GM19463 (cell line): ENCODE data around the gene VGLL2.

ENCODE experiments used
- ATAC-seq: cut with Tn5 transposase; IDR thresholded peaks from one replicate; pipeline ENCODE4 v1.9.1; 2021; ENCODE audit warnings: mild to moderate bottlenecking, moderate library complexity; ENCODE audit not compliant: unreplicated experiment

VGLL2 gene

DNA sequence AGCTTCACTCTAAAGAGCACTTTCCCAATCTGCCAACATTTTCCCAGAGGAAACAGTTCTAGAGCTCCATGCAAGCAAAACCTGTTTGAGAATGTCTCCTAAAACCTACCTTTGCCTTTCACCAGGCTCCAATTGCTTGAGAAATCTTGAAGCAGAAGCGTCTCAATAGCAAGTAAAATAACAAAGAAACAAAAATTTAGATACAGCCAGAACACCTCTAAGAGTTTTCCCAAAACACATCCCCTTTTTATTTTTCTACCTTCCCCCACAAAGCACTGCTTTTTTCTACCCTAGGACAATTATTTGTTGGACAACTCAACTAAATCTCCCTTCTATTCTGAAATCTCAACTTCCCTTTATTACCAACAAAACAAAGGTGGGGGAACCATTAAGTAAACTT lies 3.6 kb downstream of the VGLL2 start:
- ATAC-seq, result no peak

DNA sequence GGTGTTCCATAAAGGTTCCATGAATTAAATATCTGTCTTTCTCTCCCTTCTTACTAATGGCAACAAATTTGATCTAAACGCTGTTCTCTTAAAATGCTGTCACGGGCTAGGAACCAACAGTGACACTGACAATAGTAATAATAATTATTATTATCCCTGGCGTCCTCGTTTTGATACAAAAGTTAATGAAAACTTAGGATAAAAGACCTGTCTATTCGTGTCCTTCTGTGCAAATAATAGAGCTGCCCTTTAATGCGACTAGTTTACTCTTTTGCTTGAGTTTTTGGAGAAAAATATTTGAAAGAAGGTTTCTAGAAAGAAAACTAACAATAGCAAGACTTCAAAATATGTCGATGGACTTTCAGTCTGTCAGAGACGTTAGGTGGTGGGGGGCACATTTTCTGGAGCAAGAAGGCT lies 4.3 kb downstream of the VGLL2 start:
- ATAC-seq, result no peak

DNA sequence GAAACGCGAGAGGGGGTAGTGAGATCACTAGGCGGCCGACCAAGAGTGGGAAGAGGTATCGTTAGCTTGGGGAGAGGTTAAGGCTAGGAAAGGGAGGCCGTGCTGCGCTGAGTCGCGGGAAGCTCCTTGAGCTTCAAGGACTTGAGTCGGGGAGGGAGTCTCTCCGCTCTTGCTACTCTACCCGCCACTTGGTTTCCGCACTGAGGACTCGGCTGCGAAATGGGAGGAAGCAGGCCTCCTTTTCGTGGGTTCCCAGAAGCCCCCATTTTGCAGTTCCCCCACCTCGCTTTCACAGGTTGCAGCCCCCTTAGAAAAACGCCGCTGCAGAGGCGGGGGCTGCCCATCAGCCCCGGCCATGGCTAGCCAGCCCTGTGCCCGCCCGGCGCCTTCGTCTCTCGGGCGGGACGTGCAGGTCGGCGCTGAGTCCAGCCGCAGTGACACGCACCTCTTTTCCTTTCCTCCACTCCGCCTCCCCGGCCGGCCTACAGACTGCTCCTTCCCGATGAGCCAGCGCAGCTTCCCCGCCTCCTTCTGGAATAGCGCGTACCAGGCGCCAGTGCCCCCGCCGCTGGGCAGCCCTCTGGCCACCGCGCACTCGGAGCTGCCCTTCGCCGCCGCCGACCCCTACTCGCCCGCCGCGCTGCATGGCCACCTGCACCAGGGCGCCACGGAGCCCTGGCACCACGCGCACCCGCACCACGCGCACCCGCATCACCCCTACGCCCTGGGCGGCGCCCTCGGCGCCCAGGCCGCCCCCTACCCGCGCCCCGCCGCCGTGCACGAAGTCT lies 4.9 kb downstream of the VGLL2 start:
- ATAC-seq, result no peak

DNA sequence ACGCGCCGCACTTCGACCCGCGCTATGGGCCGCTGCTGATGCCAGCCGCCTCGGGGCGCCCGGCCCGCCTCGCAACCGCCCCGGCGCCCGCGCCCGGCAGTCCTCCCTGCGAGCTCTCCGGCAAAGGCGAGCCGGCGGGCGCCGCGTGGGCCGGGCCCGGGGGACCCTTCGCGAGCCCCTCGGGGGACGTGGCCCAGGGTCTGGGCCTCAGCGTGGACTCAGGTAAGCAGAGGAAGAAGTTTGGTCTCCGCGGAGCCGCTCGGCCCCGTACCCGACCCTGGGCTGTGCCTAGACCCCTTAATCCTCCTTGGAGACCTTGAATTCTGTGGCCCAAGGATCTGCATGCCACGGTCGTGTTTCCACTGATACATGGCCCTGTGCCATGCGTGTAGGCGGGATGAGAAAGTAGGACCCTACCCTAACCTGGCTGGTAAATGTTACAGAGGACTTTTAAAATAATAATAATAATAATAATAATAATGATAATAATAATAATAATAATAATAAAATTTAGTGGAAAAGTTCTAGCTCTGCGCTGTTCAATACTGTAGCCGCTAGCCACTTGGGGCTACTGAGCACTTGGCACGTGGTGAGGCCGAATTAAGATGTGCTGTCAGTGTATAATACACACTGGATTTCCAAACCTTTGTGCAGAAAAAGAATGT lies 5.6 kb downstream of the VGLL2 start:
- no peak for ATAC-seq

DNA sequence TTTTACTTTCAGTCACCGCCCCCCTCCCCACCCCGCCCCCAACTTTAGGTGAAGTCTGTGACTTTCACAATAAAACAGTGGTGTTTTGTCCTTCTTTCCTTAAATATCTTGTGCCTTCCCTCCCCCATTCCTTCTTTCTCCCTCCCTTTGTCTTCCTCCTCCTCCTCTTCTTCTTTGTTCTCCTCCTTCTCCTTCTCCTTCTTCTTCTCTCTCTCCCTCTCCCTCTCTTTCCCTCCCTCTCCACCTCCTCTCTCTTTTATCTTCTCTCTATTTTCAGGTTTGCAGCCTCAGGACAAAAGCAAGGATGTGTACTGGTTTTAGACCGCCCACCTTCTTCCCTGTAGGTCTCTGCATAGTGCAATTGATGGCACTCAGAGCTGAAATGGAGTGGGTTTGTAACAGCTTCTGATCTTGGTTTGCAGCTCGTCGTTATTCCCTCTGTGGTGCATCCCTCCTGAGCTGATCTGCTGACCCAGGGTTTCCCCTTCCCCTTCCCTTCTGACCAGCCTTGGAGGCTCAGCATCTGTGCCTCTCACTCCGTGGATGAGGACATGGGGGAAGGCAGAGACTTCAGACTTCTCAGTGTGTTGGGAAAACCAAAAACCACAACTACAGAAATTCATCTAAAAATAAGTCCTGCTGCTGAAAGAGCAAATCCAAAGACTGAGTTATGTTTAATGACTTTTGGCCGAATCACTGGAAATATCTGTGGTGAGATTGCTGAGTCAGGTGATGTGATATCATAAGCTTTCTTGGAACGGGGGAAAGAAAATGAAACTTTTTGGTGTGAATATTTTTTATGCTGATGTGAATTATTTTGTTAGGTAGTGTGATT lies 6.9 kb downstream of the VGLL2 start:
- ATAC-seq, result no peak

DNA sequence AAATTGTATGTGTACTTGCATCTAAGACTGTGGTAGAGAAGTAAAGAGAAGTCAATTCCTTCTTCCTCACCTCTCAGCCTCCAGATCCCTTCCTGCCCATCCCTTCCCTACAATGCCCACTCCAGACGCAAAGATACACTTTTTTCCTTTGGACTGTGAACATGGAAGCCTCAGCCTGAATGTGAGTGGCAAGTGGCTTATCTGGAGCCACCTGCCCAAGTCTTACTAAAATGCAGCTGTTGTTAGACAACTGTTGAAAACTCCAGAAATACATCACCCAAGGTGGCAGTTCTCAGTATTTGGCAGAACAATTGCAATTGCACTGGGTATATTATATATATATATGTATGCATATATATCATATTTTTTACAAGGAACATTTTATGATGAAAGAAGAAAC lies 7.5 kb downstream of the VGLL2 start:
- no peak for ATAC-seq

DNA sequence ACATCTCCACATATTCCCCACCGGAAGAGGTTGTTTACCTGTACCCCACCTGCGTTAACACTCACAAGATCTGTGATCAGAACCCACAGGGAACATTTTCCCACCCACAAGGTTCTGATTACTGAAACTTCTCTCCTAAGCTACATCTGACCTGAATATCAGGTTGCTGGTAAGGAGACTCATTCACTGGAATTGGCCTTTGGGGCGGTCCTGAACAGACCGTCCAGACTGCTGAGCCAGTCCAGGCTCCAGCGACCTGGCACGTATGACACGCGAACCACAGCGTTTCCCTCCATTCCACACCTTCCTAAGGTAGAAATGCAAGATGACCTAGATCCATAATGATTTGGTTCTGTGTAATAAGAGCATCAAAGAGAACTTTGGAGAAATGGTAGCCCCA lies 9.8 kb downstream of the VGLL2 start:
- no peak for ATAC-seq

DNA sequence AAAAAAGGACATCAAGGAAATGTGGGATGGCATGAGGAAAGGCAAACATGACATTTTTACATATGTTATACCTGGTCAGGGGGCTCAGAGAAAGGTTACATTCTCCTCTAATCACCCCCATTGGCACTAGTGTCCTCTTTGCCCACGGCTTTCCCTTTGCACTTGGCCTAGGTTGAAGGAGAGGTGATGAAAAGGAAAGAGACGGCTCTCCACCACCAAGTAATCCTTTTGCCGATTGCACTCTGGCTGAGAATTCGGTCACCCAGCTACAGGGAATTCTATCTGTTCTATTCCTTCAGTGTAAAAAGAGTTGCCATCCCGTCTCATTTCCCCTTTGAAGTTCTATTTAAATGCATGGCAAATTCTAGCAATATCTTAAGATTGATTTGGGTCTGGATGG lies 10.4 kb downstream of the VGLL2 start:
- ATAC-seq, result no peak

DNA sequence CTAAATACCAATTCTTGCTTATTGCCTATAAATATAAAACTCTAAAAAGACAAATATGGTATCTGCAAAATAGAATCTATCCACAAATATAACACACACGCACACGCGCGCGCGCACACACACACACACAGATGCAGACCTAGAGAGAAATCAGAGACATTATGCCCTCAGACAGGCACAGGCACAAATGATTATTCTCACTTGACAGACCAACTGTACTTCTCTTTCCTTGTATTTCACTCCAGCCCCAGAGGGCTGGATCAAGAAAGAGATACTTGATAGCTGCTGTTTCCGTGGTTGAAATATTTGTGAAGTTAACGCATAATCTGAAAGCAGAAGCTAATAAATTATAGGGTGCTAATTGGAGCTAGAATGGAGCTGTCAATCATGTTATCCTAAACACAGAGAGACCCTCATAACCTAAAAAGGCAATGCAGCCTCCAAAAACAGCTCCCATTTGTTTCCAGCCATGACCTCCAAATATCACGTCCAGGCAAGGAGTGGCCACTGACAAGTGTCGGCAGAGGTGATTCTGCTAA lies 11.5 kb downstream of the VGLL2 start:
- ATAC-seq, result no peak

DNA sequence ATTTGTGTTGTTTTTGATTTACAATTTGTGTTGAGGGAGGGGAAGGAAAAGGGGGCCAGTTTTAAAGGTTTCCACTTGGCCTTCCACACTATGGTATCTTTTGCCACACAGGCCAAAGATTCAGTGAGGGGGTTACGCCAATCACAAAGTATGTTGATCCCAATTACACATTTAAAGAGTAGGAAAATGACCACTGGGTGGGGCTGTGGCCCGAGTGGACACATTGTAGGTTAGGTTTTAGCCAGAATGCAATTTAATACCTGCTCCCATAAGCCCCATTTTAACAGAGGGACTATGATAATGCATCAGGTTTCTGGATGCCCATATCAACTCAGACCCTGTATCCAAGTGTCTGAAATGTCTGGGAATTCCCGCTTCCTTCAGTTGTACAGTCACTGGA lies 15.6 kb downstream of the VGLL2 start:
- ATAC-seq, result no peak

DNA sequence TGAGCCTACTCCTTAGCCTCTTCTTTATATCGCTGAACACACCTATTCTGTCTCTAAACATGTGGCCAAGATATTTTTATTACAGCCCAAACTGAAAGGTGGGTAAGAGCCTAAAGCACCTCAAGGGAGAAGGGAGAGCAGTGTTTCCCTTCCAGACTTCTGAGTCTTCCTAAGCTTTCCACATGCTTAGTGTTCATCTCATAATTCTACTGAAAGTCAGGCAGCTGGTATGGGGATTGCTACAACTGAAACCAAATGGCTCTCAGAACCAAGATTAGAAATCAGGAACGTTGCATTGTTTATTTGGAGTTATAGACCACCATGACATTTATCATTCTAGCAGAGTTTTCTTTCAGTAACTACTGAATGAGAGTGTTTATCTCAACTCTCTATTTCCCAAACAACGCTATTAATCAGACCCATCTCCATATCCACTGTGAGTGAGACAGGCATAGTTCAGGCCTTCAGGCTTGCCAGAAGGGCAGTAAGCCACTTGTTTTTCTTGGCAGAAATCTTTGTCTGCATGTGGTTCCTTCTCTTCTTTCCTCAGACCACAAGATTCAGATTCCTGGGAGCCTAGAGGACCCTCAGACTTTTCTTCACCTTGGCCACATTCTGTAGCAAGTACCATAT lies 22.8 kb downstream of the VGLL2 start:
- no peak for ATAC-seq

DNA sequence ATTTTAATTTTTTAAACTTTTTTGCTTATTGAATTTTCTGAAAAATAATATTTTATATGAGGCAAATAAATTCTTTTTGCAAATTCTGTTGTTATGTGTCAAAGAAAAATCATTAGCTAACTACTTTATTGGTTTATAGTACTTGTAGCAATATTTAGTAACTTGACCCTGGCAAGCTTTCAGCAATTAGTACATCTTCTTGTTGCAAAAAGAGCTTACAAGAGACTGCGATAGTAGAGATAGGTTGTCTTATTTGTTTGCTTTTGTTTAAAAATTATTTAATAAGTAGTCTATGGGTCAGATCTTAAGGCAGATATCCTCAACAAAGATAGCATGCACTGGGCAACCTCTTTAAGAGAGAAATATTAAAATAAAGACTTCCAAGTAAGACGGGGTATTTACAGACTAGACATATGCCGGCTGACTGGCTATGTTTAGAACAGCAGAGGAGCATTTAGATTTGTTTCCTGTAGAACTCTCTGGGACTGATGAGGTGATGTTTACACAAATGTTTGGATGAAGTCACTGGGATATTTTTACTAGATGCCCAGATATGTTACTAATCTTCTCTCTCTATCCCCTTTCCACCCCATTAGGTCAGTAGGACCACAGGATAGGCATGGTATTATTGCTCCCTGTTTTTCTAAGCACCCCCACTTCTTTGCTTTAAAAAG lies 25.0 kb downstream of the VGLL2 start:
- no peak for ATAC-seq

DNA sequence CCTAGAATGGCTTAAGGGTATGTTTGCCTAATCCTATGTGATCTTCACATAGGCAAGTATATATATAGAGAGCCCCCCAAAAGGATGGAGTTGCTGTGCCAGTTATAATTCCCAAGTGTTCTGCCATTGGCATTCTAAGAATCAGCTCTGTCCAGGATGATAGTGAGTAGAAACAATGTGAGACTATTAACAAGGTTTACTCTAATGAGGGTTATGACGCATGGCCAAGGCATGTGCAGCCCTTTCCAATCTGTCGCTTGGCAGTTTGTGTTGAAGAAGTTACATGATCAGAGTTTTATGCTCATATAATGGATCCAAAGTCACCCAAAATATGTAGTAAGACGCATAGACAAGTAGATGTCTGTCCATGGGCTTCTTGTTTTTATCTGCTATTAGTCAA lies 33.6 kb downstream of the VGLL2 start:
- ATAC-seq, result no peak

DNA sequence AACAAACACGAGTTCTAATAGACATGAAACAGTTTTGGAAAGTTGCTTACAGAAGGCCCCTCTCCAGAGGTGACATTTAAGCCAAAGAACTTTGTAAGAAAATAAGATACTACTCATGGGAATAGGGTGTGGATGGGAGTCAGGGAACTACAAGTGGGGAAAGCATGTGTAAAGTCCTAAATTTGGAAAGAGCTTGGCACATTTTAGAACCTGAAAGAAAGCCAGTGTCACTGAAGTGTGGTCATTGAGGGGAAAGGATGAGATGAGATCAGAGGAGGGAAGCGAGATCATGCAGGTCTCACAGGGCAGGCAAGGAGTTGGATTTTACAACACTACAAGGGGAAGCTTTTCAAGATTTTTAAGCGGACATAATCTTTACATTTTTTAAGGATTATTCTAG lies 38.0 kb downstream of the VGLL2 start:
- ATAC-seq, result no peak

DNA sequence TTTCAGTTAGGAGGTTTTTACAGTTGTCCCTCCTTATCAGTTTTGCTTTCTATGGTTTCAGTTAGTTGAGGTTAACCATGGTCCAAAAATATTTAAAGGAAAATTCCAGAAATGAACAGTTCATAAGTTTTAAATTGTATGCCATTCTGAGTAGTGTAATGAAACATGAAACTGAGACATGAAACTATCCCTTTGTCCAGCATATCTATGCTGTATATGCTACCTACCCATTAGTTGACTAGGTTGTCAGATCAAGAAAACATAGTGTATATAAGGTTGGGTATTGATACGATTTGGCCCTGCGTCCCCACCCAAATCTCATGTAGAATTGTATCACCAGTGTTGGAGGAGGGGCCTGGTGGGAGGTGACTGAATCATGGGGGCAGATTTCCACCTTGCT lies 39.1 kb downstream of the VGLL2 start:
- ATAC-seq, result no peak

DNA sequence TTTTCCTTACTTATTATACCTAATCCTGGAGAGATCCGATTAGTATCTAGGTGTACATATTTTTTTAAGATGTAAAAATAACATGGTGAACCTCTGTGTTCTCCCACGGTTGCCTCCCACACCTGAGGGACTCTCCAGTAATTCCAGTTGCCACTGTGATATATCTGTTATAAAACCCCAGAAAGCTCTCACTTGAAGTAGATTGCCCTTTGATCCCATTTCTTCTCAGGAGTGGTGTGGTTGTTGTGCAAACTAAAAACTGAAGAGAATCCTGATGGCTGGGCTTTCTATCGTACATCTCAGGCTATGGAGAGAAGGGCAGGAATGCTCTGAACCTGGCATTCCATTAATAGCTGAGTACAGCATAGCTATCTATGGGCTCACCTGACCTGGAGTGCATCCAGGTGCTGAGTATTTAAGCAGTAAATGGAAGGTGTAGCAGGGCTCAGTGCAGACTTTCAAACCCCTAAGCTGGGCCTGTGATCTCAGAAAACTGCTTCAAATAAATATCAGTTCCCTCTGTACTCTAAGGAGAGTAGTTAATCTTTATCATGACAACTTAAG lies 41.0 kb downstream of the VGLL2 start:
- ATAC-seq, result no peak

DNA sequence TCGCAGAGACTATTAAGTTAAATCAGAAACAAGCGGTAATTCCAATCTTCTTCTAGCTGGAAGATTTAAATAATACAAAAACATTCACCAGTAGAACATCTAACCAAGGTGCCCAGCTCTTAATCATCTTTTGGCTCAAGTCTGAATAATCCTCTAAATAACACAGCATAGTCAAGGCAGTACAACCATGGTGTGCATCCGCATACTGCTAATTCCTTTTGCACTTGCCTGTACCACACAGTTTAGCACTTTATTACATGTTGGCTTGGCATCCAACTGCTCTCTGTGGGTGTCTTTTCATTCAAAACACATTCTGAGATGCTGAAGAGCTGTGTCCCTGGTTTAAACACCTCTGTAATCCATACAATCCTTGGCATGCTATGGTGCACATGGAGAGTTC lies 42.3 kb downstream of the VGLL2 start:
- ATAC-seq, result no peak

DNA sequence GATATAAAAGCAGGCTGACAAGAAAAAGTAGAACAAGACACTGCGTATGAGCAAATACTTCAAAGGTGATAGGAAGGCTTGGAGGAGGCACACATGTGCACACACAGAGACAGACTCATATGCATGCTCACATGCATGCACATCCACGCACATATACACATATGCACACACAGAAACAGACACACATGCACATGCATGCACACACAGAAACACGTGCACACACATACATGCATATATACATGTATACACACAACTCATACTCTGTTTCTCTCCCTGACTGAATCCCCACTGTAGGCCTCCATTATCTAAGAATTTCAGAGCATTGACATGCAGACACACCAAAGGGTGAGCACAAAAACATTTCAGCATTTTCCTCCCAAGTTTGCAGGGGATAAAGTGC lies 43.7 kb downstream of the VGLL2 start:
- no peak for ATAC-seq

DNA sequence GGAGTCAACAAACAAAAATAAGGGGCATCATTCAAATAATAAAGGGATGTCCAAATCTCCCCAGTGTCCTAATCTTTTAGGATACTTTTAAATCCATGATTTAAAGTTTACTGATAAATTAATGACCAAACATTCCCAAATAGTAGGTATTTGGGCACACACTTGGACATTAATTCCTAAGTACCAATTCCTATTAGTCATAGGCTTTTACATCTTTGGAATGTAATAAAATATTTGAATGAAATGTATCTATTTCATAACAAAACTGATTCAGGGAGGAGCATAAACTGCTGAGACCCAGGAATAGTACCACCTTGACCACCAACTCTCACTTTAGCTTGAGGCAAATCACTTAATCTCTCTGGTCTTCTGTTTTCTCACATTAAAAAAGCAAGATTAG lies 44.3 kb downstream of the VGLL2 start:
- ATAC-seq, result no peak

DNA sequence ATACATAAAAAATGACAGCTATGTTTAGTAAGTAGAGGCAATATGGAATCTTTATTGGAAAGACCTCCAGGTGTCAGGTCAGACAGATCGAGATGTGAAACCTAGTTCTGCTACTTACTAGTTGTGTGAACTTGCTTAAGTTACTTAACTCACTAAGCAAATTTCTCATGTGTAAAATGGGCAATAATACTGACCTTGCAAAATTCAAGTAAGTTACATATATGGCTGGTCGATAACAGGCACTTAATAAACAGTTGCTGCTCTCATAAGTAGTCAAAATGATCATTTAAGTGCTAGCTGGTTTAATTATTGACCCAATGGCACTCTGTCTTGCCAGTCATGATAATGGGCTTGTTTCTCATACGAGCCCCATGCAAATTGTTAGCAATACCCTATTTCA lies 46.0 kb downstream of the VGLL2 start:
- ATAC-seq, result no peak
